HG03280 (cell line): ENCODE measurements around the gene PIM2.
A peak's percentile ranks its signal among the peaks of the same experiment; 100 is the strongest.

Experiments used
- ATAC-seq: cut with Tn5 transposase; IDR thresholded peaks from one replicate; pipeline ENCODE4 v1.9.1; 2021; ENCODE audit warnings: mild to moderate bottlenecking, moderate library complexity; ENCODE audit not compliant: unreplicated experiment

The PIM2 gene

GRCh38 chrX:48918643-48919340, at the start of gene PIM2:
PIM2 (minus strand) TSS chrX:48919024; CDS start chrX:48918834, 190 bp downstream.
- peak; percentile 72 for ATAC-seq

- no peak for ATAC-seq
Measured at GRCh38 chrX:48968377-48968776, 49.6 kb upstream of the PIM2 start.

GRCh38 chrX:48966796-48967579, 48.2 kb upstream of the PIM2 start:
- ATAC-seq: no peak

- ATAC-seq: no peak
Measured at GRCh38 chrX:48965959-48966358, 47.1 kb upstream of the PIM2 start.

GRCh38 chrX:48961585-48962091, 42.8 kb upstream of the PIM2 start:
- no peak for ATAC-seq

GRCh38 chrX:48960291-48960690, 41.5 kb upstream of the PIM2 start:
- no peak for ATAC-seq

GRCh38 chrX:48958635-48959094, 39.8 kb upstream of the PIM2 start:
- no peak for ATAC-seq

GRCh38 chrX:48957827-48958634, 39.2 kb upstream of the PIM2 start:
- peak; percentile 84 for ATAC-seq

GRCh38 chrX:48957477-48957826, 38.6 kb upstream of the PIM2 start, which contains the start of gene OTUD5:
OTUD5 (minus strand) TSS chrX:48957607; CDS start chrX:48957570, 37 bp downstream.
- ATAC-seq: peak; percentile 34

GRCh38 chrX:48956728-48957414, 38.0 kb upstream of the PIM2 start:
- ATAC-seq: no peak

- ATAC-seq: no peak
Measured at GRCh38 chrX:48948589-48948988, 29.8 kb upstream of the PIM2 start.

- ATAC-seq: no peak
Measured at GRCh38 chrX:48945517-48946348, 26.9 kb upstream of the PIM2 start.

- no peak for ATAC-seq
Measured at GRCh38 chrX:48942895-48943294, 24.1 kb upstream of the PIM2 start.

- no peak for ATAC-seq
Measured at GRCh38 chrX:48940404-48940955, 21.7 kb upstream of the PIM2 start.

- ATAC-seq: no peak
Measured at GRCh38 chrX:48939524-48940228, 20.9 kb upstream of the PIM2 start.

GRCh38 chrX:48938721-48939425, 20.0 kb upstream of the PIM2 start:
- ATAC-seq: peak; percentile 44

- ATAC-seq: peak; percentile 60
Measured at GRCh38 chrX:48937054-48937907, 18.5 kb upstream of the PIM2 start.
